WI38 (cell line): ENCODE results near the gene RAMP1.

Source experiments
- H3K4me3 ChIP-seq: 2 replicates; pipeline ENCODE4 v1.5.1; 2011; ENCODE audit warnings: low read depth, mild to moderate bottlenecking, control low read depth, low read length
- TF ChIP-seq, protein P1 (sequence below): IDR thresholded peaks from 2 replicates; pipeline ENCODE4 v1.5.1; 2012; ENCODE audit warnings: low read depth, mild to moderate bottlenecking, control low read depth, low read length

Gene RAMP1

DNA sequence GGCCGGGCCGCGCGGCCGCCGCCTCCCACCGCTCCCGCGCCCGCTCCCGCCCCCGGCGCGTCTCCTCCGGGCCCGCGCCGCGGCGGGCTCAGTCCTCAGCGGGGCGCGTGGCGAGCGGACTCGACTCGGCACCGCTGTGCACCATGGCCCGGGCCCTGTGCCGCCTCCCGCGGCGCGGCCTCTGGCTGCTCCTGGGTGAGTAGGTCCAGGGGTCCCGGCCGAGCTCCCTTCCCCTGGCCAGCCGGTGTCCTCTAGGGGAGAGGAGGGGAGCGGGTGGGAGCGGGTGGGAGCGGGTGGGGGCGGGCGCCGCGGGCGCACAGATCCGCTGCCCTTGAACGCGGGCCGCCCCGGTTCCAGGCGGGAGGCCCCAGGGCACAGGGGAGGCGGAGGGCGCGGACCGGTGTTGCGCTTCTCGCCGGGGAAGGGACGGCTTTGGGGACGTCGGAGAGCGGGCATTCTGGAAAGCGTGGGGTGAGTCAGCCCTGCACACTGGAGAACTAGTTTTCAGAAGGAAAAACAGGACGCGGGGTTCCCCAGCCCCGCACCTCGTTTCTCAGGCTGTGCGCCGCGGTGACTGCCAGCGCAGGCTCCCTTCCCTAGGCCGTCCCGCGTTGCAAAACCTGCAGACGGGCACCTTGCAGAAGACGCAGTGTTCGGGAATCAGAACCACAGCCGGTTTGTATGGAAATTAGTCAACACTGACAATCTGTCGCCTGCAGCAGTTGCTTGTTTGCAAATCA lies at the start of gene RAMP1:
Gene RAMP1 (plus strand): TSS at position 91 of the 740 bp plus-strand sequence. CDS start 53 bp downstream, at position 144.
- TF ChIP-seq, protein P1, sequence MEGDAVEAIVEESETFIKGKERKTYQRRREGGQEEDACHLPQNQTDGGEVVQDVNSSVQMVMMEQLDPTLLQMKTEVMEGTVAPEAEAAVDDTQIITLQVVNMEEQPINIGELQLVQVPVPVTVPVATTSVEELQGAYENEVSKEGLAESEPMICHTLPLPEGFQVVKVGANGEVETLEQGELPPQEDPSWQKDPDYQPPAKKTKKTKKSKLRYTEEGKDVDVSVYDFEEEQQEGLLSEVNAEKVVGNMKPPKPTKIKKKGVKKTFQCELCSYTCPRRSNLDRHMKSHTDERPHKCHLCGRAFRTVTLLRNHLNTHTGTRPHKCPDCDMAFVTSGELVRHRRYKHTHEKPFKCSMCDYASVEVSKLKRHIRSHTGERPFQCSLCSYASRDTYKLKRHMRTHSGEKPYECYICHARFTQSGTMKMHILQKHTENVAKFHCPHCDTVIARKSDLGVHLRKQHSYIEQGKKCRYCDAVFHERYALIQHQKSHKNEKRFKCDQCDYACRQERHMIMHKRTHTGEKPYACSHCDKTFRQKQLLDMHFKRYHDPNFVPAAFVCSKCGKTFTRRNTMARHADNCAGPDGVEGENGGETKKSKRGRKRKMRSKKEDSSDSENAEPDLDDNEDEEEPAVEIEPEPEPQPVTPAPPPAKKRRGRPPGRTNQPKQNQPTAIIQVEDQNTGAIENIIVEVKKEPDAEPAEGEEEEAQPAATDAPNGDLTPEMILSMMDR: no peak
- H3K4me3 ChIP-seq: peak within 1 kb of the TSS; percentile 53

DNA sequence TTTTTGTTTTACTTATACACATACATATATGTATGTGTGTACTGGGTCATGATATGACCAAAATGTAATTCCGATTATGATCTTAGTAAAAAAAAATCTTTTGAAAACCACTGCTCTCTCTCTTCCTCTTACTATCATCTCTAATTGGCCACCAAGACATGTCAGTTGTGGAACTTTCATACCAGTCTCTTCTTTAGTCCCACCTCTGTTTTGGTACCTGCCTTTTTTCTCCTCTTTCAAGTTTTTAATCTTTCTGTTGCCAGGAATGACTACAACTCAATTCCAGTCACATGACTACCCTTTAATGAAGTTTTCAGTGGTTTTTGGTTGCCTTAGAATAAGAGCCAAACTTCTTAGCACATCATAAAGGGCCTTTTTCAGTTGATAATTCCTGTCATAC lies 43.8 kb upstream of the RAMP1 start:
- H3K4me3 ChIP-seq: no peak overlapping the region
- TF ChIP-seq, protein P1: no peak

DNA sequence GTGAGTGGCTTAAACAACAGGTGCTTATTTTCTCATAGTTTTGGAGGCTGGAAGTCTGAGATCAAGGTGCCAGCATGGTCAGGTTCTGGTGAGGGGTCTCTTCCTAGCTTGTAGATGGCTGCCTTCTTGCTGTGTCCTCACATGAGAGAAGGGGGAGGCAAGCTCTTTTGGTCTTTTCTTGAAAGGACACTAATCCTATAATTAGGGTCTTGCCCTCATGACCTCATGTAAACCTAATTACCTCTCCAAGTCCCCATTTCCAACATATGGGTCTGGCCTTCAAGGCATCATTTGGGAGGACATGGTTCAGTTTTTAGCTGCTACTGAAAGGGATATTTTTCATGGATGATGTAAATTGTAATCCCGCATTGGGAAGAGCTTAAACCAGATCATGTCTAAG lies 42.9 kb upstream of the RAMP1 start:
- no peak overlapping the region for H3K4me3 ChIP-seq
- TF ChIP-seq, protein P1: no peak

DNA sequence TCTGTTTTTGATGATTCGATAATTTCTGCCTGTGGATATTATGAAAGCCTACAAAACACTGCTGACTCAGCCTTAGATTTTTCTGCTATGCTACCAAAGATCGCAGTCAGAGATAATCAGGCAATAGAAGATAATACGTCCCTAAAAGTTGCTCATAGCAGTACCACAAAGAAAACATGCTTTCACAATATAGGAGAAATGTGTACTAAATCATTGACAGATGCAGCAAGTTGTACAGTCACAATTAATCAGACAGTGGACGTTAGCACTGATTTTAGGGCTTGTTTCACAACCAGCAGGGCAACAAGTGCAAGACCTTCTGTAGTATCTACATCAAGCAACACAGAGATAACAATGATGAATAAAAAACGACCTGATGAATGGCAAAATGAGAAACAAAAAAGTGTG lies 41.4 kb upstream of the RAMP1 start:
- TF ChIP-seq, protein P1: no peak
- no peak overlapping the region for H3K4me3 ChIP-seq

DNA sequence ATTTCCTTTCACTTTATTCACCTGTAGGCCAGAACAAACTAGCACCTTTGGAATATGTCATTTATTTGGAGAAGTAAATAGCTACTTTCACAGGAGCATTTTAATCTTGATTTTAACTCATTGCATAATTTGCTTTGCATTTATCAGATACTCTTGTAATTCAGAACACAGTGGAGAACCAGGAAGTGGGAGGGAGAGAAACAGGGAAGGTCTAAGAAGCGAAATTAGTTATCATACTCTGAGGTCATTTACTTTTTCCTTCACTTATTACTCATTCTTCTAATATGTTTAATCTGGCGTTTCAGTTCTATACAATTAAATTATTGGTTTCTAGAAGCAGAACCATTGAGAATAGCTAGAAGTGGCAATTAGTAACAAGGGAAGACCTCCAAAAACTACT lies 40.2 kb upstream of the RAMP1 start:
- no peak overlapping the region for H3K4me3 ChIP-seq
- TF ChIP-seq, protein P1: no peak

DNA sequence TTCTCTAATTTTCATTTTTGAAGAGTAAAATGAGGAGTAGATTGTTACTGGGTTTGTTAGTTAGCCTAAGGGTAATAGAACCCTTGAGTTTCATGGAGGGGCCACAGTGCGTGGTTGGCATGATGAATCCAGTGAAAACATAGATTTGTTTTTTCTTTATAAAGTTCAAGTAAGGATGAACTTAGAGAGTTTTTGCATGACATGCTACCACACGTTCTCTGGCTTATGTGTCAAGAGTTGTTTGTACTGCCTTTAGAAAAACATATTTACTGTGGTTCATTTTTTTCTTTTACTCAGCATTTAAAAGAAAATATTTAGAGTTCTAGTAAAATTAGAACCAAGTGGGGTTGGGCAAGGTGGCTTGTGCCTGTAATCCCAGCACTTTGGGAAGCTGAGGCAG lies 39.0 kb upstream of the RAMP1 start:
- no peak overlapping the region for H3K4me3 ChIP-seq
- TF ChIP-seq, protein P1: no peak

DNA sequence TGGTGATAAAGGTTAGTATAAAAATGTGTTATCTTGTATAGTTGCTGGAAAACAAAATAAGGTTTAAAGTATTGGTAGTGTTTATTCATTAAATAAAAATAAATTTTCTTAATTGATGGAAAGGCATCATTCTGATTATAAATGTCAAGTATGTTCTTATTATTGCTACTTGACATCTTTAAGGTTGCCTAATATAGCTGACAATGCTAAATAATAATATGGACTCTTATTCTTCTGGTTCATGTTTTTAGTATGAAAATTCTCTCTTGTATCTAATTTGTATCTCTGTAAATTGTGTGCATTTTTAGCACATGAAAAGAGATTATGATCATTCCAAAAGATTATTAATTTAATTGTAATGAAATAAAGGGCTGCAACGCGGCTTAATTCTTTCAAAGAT lies 35.9 kb upstream of the RAMP1 start:
- H3K4me3 ChIP-seq: no peak overlapping the region

More for the DNA sequence above, 35.9 kb upstream of the RAMP1 start:
- TF ChIP-seq, protein P1: no peak
